Measurements from ENCODE around the gene PNKD.

- no peak for TF ChIP-seq CTCF (conservative IDR thresholded peaks at IDR 0.05; ENCODE audit: low read length)
- TF ChIP-seq EZH2phosphoT487 (IDR thresholded peaks at IDR 0.05; ENCODE audit: borderline replicate concordance), result no peak
These were observed 12.1 kb downstream of the PNKD start for GRCh38 chr2:218282173-218282991.
